Measurements from ENCODE around the gene LEP.
A peak's percentile ranks its signal among the peaks of the same experiment; 100 is the strongest.

GRCh38 chr7:128209229-128210035 is 31.6 kb upstream of the LEP start:
- TF ChIP-seq CTCF (IDR thresholded peaks at IDR 0.05) (peak; percentile 95), AFF4 (CRISPR knock-in tag; IDR thresholded peaks at IDR 0.05; ENCODE audit: borderline replicate concordance) (no peak), FOXJ3 (CRISPR knock-in tag; IDR thresholded peaks at IDR 0.05; ENCODE audit: borderline replicate concordance) (no peak), USF2 (CRISPR knock-in tag; IDR thresholded peaks at IDR 0.05) (no peak), RELA (CRISPR knock-in tag; IDR thresholded peaks at IDR 0.05; ENCODE audit: borderline replicate concordance) (no peak), OVOL2 (CRISPR knock-in tag; IDR thresholded peaks at IDR 0.05; ENCODE audit: borderline replicate concordance) (no peak), STAT6 (CRISPR knock-in tag; conservative IDR thresholded peaks at IDR 0.05; ENCODE audit: low read depth) (no peak), ARID4B (CRISPR knock-in tag; IDR thresholded peaks at IDR 0.05; ENCODE audit: borderline replicate concordance) (no peak), NR2C2 (CRISPR knock-in tag; IDR thresholded peaks at IDR 0.05) (no peak), USF1 (CRISPR knock-in tag; IDR thresholded peaks at IDR 0.05) (no peak), ETV6 (CRISPR knock-in tag; IDR thresholded peaks at IDR 0.05) (no peak), NFE2L1 (CRISPR knock-in tag; IDR thresholded peaks at IDR 0.05) (no peak), SMAD4 (CRISPR knock-in tag; IDR thresholded peaks at IDR 0.05) (no peak)

Measured in WTC11 (cell line).